ENCODE results near the gene MYO1D.

MYO1D gene

DNA sequence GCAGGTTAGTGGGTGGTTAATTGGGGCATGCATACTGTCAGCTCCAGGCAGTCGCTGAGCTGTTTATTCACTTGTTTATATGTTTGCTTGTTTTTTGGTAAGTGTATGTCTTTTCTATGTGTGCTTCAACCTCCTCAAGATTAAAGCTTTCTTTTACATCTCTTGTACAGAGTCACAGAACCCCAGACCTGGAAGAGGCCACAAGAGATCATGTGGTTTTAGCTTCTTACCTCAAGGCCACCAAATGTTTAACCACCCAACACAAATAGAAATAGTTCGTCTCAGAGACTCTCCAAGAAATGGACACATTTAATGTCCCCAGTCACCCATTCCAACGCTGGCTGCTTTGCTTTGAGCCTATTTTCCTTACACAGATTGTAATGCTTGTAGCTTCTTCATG, 39.2 kb upstream of the MYO1D start:
- no peak for DNase-seq (ENCODE audit: low read depth)
- TF ChIP-seq, protein P1, sequence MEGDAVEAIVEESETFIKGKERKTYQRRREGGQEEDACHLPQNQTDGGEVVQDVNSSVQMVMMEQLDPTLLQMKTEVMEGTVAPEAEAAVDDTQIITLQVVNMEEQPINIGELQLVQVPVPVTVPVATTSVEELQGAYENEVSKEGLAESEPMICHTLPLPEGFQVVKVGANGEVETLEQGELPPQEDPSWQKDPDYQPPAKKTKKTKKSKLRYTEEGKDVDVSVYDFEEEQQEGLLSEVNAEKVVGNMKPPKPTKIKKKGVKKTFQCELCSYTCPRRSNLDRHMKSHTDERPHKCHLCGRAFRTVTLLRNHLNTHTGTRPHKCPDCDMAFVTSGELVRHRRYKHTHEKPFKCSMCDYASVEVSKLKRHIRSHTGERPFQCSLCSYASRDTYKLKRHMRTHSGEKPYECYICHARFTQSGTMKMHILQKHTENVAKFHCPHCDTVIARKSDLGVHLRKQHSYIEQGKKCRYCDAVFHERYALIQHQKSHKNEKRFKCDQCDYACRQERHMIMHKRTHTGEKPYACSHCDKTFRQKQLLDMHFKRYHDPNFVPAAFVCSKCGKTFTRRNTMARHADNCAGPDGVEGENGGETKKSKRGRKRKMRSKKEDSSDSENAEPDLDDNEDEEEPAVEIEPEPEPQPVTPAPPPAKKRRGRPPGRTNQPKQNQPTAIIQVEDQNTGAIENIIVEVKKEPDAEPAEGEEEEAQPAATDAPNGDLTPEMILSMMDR (IDR thresholded peaks at IDR 0.05; ENCODE audit: control insufficient read depth, extremely low read depth, insufficient read depth): no peak
- H3K4me3 ChIP-seq (ENCODE audit: low read depth, low read length): no peak overlapping the region

DNA sequence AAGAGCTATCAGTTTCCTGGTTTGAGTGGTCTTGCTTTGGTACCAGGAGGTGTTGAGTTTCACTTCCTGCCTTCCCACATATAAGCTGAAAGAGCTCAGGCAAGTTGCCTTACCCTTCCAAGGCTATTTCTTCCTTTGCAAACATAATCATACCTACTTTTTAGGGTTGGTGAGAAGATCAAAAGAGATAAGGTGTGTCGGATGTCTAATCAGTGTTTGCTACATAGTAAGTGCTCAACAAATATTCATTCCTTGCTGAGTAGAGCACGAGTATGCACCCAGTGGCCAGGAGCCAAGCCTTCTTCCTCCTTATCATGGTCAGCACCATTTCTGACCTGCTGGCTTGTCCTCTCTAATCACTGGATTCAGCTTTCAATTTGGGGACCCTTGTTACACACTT, 38.3 kb upstream of the MYO1D start:
- TF ChIP-seq, protein P1 (IDR thresholded peaks at IDR 0.05; ENCODE audit: control insufficient read depth, extremely low read depth, insufficient read depth): no peak
- no peak overlapping the region for H3K4me3 ChIP-seq (ENCODE audit: low read depth, low read length)
- no peak for DNase-seq (ENCODE audit: low read depth)

DNA sequence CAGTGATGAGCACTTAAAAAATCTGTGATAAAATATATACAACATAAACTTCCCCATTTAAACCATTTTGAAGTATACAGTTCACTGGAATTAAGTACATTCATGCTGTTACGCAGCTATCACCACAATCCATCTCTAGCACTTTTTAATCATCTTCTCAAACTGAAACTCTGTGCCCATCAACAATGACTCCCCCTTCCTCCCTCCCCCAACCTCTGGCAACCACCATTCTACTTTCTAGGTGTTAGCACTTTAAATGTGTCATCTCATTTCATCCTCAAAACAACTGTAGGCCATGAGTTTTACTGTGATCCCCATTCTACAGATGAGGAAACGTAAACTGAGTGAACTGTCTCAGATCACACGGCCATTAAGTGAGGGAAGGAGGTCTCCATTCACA, 37.3 kb upstream of the MYO1D start:
- DNase-seq (ENCODE audit: low read depth): no peak
- no peak overlapping the region for H3K4me3 ChIP-seq (ENCODE audit: low read depth, low read length)
- TF ChIP-seq, protein P1 (IDR thresholded peaks at IDR 0.05; ENCODE audit: control insufficient read depth, extremely low read depth, insufficient read depth): no peak

DNA sequence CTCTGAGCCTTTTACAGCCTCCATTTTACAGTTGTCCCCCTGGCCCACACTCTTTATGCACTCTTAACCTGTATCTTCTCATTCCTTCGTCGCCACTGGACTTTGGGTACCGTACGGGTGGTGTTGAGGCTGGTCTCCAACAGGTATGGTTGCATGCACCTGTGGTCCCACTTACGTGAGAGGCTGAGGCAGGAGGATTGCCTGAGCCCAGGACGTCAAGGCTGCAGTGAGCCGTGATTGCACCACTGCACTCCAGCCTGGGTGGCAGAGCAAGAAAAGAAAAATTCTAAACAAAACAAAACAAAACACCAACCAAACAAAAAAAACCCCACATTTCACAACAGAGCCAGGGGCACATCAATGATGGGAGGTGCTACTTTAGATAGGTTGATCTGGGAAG, 36.7 kb upstream of the MYO1D start:
- H3K4me3 ChIP-seq (ENCODE audit: low read depth, low read length): no peak overlapping the region
- TF ChIP-seq, protein P1 (IDR thresholded peaks at IDR 0.05; ENCODE audit: control insufficient read depth, extremely low read depth, insufficient read depth): no peak
- DNase-seq (ENCODE audit: low read depth): no peak

DNA sequence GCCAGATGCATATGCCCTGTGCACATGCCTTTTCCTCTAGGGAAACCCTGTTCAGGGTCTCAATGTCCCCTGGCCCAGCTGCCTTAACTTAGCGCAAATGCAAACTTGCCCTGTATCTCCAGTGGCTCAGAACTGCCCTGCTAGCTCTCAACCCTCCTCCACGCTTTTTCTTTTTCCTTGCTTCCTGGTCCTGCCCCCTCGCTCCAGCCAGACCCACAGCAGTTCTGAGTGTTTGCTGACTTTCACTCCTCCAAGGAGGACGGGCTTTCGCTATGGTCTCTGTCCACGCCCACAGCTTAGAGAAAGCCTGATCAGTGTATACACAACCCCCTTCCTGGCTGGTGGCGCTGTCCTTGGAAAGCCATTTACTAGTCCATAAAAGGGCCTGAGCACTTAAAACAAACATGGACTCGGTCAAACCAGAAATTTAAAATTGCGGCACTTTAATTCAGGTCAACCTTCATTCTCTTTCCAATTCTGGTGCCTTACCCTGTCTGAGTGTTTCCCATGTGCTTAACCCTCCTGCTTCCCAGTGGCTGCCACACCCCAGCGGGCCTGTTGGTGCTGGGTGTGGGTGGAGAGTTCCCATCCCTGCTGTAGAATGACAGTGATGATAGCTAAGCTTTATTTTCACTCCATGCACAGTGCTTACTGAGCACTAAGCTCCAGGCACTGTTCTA, 35.4 kb upstream of the MYO1D start:
- H3K4me3 ChIP-seq (ENCODE audit: low read depth, low read length): peak overlapping the region; percentile 20; the same call in 1 of the 2 replicates
- peak; percentile 98 for DNase-seq (ENCODE audit: low read depth)
- TF ChIP-seq, protein P1 (IDR thresholded peaks at IDR 0.05; ENCODE audit: control insufficient read depth, extremely low read depth, insufficient read depth): peak; percentile 51

DNA sequence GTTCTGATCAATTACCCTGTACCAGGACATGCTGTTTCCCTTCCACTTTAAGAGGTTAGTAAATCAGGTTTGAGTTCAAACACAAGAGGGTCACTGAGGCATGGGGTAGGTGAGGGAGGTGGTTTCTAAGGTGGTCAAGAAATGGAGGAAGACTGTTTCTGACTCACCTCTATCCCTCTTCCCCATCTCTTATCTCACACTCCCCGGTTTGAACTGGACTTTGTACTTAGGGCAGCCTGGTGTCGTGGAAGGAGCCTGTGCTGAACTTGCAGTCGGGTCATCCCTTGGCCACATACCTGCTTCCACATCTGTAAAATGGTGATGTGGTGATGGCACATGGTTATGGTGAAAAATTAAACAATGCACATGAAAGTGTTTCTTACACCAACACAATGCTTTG, 33.8 kb upstream of the MYO1D start:
- no peak overlapping the region for H3K4me3 ChIP-seq (ENCODE audit: low read depth, low read length)
- DNase-seq (ENCODE audit: low read depth): no peak
- TF ChIP-seq, protein P1 (IDR thresholded peaks at IDR 0.05; ENCODE audit: control insufficient read depth, extremely low read depth, insufficient read depth): no peak

DNA sequence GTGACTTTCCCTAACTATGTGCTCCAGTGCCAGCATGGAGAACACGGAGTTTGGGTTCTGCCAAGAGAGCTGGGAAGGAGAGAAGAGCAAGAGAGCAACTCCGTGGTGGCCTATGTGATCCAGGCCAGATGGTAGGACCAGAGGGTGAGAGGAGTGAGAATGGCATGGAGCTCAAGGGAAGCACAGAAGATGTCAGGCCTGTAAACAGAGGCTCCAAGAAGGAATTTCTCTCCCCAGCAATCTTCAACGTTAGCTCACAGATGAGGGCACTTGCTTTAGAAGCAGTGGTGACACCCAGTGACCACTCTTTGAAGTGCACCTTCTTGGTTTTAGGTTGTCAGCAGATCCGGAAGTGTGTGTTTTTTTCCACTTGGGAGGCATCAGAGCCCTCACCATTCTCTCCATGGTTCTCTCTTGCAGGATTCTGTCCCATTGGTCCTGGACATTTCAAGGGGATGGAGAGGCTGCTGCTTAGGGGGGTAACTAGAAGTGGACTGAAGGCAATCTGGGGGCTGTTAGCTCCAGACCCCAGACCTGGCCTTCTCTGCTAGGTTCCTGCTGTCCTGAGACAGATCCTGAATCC, 33.0 kb upstream of the MYO1D start:
- TF ChIP-seq, protein P1 (IDR thresholded peaks at IDR 0.05; ENCODE audit: control insufficient read depth, extremely low read depth, insufficient read depth): peak; percentile 84
- no peak overlapping the region for H3K4me3 ChIP-seq (ENCODE audit: low read depth, low read length)
- DNase-seq (ENCODE audit: low read depth): peak; percentile 77
